ENCODE measurements around the gene RRP12.

DNA sequence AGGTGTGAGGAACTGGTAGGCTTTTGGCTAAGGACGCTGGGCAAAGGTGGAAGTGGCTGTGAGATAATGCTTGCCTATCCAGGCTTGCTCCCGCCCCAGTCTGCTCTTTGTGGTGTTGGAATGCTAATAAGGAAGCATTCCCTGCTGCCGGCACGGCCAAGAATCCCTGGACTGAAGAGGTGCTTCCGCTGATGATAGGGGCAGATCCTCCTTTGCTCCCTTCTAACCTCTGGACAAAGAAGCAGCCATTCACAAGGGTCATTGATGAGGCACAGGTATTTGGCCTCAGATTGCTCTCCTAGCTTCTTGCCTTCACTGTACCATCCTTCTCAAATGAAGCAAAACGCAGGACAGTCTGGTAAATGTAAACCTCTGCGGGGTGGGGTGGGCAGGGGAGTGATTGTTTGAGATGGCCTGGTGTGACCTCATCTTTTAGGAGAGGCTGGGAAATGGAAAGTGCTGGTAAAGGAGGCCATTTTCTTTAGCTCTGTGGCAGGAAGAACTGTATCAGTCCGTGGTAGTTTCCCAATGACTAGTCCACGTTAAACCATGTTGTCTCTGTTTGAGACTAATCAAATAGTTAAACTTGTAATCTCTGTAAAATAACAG lies 26.5 kb upstream of the RRP12 start:
- TF ChIP-seq CTCF (IDR thresholded peaks at IDR 0.05) (no peak), FOXJ3 (CRISPR knock-in tag; IDR thresholded peaks at IDR 0.05) (no peak), RAD21 (IDR thresholded peaks at IDR 0.05; ENCODE audit: low read length) (no peak), EP300 (IDR thresholded peaks at IDR 0.05; ENCODE audit: borderline replicate concordance in 1 of 2, low read depth in 1 of 2, low read length in 1 of 2) (no peak), TEAD4 (IDR thresholded peaks at IDR 0.05; ENCODE audit: borderline replicate concordance, insufficient read depth) (no peak), MXI1 (IDR thresholded peaks at IDR 0.05; ENCODE audit: low read depth, low read length) (no peak)
